GM18502 (cell line): Measurements from ENCODE around the gene IFNA17.
"Not testable (repeated sequence)": the region's sequence is repeated elsewhere in the genome, so short reads cannot be mapped to it uniquely, and the experiment has no call there.

ENCODE experiments used
- ATAC-seq: cut with Tn5 transposase; IDR thresholded peaks from one replicate; pipeline ENCODE4 v1.9.1; 2021; ENCODE audit warnings: mild to moderate bottlenecking; ENCODE audit not compliant: unreplicated experiment, poor library complexity

IFNA17 gene

DNA sequence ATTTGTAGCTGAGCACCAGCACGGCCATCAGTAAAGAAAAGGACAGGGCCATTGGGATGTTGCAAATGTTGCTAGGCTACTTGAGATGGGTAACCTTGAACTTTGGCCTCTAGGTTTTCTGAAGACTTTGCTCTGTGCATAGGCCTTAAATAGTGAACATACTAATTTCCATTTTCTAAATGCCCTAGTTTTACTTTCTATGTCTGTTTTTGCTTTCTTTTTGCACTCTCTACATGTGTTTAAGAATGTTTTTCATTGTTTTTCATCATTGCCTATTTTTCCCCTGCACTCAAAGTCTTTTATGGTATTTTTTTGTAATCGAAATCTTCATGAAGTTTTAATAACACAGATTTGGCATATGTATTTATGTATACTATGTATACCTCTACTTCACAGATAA lies at the start of gene IFNA17:
Gene IFNA17, minus strand, starts transcription at position 101 of the 400 bp plus-strand sequence. Its CDS starts 49 bp downstream, at position 52.
- ATAC-seq = no peak

- ATAC-seq = no peak
Observed at GRCh38 chr9:21268347-21268657, 40.3 kb upstream of the IFNA17 start.

- ATAC-seq = peak; percentile 63
Observed at GRCh38 chr9:21267485-21268346, 39.7 kb upstream of the IFNA17 start.

DNA sequence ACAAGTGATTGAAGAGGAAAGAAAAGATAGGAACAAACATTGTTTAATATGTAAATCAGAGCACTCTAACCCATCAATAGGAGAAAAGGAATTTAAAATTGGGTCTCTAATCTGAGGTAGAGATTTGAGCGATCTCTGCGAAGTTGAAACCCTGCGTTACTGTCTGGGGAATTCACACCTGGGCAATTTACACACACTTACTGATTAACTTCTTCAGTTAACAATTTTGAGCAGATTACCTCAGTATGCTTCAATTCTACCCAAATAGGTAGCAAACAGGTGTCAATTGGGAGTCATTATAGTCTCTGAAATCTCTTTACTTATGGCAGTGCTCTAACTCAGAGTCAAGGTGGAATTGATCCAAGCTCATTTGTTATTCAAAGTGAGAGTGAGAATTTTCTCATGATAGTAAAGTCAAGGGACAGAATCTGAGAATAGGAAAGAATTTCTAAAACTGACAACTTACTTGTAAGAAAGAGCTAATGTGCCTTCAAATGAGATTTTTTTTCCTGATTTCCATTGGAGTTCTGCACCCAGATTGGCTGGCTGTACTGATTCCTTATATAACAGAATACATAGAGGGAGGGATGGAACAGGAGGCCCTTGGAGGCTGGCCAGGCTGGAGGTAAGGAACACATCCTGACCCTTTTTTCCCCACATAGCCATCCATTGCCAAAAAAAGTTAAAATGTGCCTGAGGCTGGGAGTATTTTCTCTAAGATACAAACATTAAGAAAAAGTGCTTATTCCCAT lies 38.9 kb upstream of the IFNA17 start:
- no peak for ATAC-seq

GRCh38 chr9:21265421-21266189 lies 37.6 kb upstream of the IFNA17 start:
- no peak for ATAC-seq

GRCh38 chr9:21255538-21256212 lies 27.7 kb upstream of the IFNA17 start:
- no peak for ATAC-seq

DNA sequence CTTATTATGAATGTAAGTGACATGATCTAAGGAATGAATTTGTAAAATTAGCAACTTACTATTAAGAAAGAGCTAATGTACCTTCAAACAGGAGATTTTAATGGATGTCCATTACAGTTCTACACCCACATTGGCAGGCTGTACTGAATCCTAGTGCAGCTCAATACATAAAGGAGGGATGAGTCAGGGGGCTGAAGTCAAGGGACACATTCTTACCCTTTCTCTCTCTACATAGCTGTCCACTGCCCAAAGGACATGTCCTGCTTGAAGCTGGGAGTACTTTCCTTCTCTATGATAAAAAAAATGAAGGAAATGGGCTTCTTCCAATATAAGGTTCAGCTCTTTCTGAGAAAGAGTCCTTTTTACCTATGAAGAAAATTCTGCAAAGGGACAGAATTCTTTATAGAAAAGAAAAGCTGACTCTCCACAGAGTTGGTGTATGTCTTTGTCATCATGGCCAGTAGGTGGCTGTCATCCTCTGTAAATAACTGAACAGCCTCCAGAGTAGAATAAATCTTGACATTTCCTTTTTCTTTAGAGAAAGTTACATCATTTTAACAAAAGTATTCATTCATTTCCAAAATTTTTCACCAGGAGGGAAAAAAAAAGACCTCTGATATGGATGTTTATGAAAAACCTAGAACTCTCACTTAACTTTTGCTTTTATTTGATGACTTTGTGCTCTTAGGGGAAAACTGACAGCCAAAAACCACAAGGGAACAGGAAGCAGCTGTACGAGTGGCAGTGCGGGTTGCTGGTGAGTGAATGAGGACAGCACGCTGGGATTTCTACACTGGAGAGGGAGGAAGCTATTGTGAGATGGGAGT lies 24.9 kb upstream of the IFNA17 start:
- peak; percentile 83 for ATAC-seq

GRCh38 chr9:21251638-21252037 lies 23.6 kb upstream of the IFNA17 start:
- ATAC-seq = no peak

DNA sequence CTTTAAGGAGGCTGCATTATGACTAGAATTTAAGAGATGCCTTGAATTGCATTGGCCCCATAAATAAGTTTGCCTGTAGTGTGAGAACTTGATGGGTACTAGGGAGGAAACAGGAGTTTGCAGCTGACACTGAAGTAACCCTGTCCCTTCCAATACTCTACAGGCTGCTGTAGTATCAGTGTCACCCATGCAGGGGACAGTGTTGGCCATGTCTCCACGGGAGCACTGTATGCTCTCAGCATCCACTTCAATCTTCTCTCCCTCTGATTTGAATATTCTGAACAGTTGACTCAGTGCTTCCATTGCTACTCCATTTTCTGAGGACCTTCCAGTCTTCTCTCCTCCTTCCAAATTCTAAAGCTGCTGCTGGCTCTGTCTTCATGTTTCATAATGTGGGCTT lies 23.2 kb upstream of the IFNA17 start:
- no peak for ATAC-seq

DNA sequence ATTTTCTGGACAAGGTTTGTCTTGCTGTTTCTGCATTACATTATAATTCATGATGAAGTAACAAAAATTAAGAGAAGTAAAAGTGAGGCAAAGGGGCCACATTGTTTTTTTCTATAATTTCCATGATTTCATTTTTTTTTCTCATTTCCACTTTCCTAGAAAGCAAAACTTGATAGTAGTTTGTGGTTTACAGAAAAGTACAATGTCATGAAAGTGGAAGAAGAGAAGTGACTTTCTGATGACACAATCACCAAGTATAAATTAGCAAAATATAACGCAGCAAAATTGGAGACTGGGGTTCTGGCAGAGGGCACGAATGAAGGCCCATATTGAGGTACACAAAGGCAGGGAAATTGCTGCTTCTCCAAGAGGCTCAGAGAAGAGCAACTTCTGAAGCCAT lies 16.8 kb upstream of the IFNA17 start:
- no peak for ATAC-seq

GRCh38 chr9:21239911-21240310 lies 11.9 kb upstream of the IFNA17 start, which contains the start of gene IFNA14:
IFNA14 (minus strand) TSS chr9:21240005; CDS start chr9:21239935, 70 bp downstream.
- no peak for ATAC-seq

DNA sequence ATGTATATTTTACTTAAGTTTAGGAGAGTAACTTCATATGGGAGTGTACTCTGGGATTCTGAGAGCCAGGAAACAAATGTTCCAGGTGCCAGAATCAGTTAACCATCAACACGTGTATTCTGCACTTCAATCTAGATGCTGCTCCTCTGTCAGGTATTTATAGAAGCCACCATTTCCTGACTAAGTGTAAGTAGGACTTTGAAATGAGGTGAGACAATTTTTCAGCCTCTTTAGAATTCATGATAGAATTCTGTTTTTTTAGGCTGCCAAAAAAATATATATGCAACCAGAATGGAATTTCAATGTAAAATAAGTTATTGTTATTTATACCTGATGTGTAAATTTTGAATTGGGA lies 8.3 kb upstream of the IFNA17 start:
- not testable (repeated sequence) for ATAC-seq

- ATAC-seq = peak; percentile 90
Observed at GRCh38 chr9:21235468-21236359, 7.7 kb upstream of the IFNA17 start.

DNA sequence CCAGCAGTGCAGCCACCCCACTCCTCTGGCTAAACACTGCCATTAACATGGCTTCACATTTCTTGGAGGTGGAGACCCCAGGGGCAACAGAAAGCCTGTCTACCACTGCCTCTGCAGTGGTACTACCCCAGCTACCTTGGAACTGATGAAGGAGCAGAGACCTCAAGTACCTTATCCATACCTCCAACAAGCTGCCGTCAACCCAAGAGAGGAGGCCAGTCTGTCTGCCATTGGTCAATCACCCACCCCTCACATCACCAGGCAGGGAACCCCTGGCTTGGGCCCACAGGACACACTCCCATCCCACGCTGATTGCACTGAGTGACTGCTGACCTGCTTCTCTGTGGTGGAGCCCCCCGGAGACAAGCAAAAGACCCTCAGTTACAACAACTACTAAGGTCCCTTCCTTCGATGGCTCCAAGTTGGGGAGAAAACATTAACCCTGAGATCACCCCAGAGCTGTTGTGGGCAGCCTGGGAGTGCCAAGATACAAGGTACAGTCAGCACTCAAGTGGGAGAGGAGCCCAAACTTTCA lies 6.2 kb upstream of the IFNA17 start:
- ATAC-seq = no peak

DNA sequence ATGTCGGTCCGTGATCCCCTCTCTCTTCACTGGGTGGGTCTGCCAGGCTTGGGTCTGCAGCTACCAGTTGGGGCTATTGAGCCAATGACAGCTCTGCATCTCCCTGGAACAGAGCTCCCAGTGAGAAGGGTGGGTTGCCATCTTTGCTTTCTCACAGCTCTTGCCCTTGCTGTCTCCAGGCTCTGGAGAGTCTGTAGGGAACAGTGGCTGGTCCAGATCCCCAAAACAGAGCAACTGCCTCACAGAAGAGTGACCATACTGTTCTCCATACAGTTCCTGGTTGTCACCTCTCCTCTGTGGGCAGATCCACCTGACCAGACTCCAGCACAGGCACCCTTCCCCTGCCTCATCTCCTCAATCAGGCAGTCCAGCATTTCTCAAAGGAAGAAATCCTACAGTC lies 5.2 kb upstream of the IFNA17 start:
- no peak for ATAC-seq

GRCh38 chr9:21217211-21217610 lies 10.8 kb downstream of the IFNA17 start, which contains the start of gene IFNA16:
IFNA16 (minus strand) TSS chr9:21217311; CDS start chr9:21217305, 6 bp downstream.
- ATAC-seq = not testable (repeated sequence)

DNA sequence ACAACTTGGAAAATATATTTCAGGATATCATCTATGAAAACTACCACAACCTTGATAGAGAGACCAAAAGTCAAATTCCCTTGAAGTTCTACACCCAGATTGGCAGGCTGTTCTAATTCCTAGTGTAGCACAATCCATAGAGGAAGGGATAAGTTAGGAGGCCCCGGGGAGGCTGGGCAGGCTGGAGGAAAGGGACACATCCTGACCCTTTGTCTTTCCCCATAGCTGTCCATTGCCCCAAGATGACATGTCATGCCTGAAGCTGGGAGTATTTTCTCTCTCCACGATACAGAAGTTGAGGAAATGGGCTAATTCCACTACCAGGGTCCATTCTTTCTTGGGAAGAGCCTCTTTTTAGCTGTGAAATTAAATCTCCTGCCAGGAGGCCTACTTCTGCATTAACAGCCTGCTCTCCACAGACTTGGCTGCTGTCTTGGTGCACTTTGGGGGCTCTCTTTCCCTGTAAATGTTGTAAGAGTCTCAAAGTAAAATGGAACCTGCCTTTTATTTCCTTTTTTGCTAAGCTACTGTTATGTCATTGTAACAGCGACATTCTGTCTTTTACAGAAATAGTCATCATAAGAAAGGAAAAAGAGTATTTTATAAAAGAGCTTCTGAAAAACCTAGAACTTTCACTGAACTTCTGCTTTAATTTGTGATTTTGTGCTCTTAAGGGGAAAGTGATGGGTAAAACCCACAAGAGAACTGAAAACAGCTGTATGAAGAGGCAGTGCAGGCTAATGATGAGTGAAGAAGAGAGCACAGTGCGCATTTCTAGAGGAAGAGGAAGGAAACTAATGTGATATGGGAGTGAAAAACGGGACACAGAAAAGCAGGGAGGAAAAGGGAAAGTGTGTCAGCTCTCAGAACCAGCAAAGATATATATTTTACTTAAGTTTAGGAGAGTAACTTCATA lies 14.4 kb downstream of the IFNA17 start:
- ATAC-seq = peak; percentile 82
